T-cell (primary cell): ENCODE data around the gene PCGF5. TPM values are rescaled to one million over a fixed set of nuclear protein-coding genes. Genes with fewer than 3 reads are reported as not detected.

Experiments
- ATAC-seq, 4 experiments: fragments of 200-7000 bp in 3 of 4; fragments of 150-1000 bp in 1 of 4; cut with Tn5 transposase; replicated peaks in 1 of 4; 1 replicate in 3 of 4; 2 replicates in 1 of 4; pipeline ENCODE4 v1.10.0; 2021; ENCODE audit warnings: moderate library complexity in 3 of 4, mild to moderate bottlenecking in 2 of 4, moderate number of reproducible peaks in 1 of 4
- CTCF ChIA-PET, 2 donors: fragments of 300-600 bp; sonication (Branson Sonifier 250); formaldehyde crosslinking; loops; one replicate each; lab custom pipeline; 2022; ENCODE audit warnings: antibody characterized with exemption in 2 of 2; lab: Charles Lee
- POLR2A ChIA-PET, 2 donors: fragments of 300-600 bp; sonication (Branson Sonifier 250); formaldehyde crosslinking; loops; one replicate each; lab custom pipeline; 2022; ENCODE audit warnings: antibody characterized with exemption in 2 of 2; lab: Charles Lee
- DNase-seq, 35 experiments: peaks; one replicate each; pipeline versions ENCODE4 v3.0.0 to v3.0.0-alpha.2; 2013 to 2023
- H3K27ac ChIP-seq: one replicate; pipeline ENCODE4 v1.5.1; 2013; ENCODE audit warnings: low read length
- H3K27me3 ChIP-seq, 2 experiments: replicated peaks in 1 of 2; 1 replicate in 1 of 2; 2 replicates in 1 of 2; pipeline versions ENCODE4 v1.6.1 to v1.7.0; 2013; ENCODE audit warnings: low read length in 1 of 2, mixed read lengths in 1 of 2; ENCODE audit not compliant: control insufficient read depth in 2 of 2, insufficient read depth in 2 of 2; ENCODE audit errors: extremely low read depth in 1 of 2
- H3K36me3 ChIP-seq, 2 donors: 1 replicate in 1 of 2; 2 replicates in 1 of 2; pipeline versions ENCODE4 v1.6.1 to v1.7.0; 2013; ENCODE audit warnings: low read length in 1 of 2; ENCODE audit not compliant: control insufficient read depth in 2 of 2, insufficient read depth in 1 of 2; ENCODE audit errors: extremely low read depth in 1 of 2
- H3K4me1 ChIP-seq, 2 experiments: 1 replicate in 1 of 2; 2 replicates in 1 of 2; pipeline versions ENCODE4 v1.6.1 to v1.7.0; 2013; ENCODE audit warnings: low read length in 2 of 2, mixed read lengths in 1 of 2; ENCODE audit not compliant: insufficient read depth in 2 of 2, control insufficient read depth in 1 of 2; ENCODE audit errors: extremely low read depth in 1 of 2
- H3K4me3 ChIP-seq, 2 donors: 1 replicate in 1 of 2; 2 replicates in 1 of 2; pipeline versions ENCODE4 v1.5.1 to v1.7.0; 2013; ENCODE audit warnings: mild to moderate bottlenecking in 2 of 2, low read length in 1 of 2, moderate library complexity in 1 of 2; ENCODE audit not compliant: control insufficient read depth in 1 of 2; ENCODE audit errors: extremely low read depth in 1 of 2
- H3K9me3 ChIP-seq: 2 replicates; pipeline ENCODE4 v1.7.0; 2013
- H3K27ac Mint-ChIP-seq, 2 donors: one replicate each; pipeline ENCODE4 v1.8.0; 2020 to 2021; ENCODE audit warnings: mild to moderate bottlenecking in 2 of 2, mixed read lengths in 2 of 2
- H3K27me3 Mint-ChIP-seq, 2 donors: one replicate each; pipeline ENCODE4 v1.8.0; 2021 to 2022; ENCODE audit warnings: mixed read lengths in 2 of 2
- H3K36me3 Mint-ChIP-seq: one replicate; pipeline ENCODE4 v1.8.0; 2021; ENCODE audit warnings: mixed read lengths
- H3K4me1 Mint-ChIP-seq, 3 donors: one replicate each; pipeline ENCODE4 v1.8.0; 2020 to 2022; ENCODE audit warnings: mixed read lengths in 3 of 3, mild to moderate bottlenecking in 1 of 3
- H3K4me3 Mint-ChIP-seq, 3 donors: one replicate each; pipeline ENCODE4 v1.8.0; 2020 to 2022; ENCODE audit warnings: mild to moderate bottlenecking in 3 of 3, mixed read lengths in 3 of 3, moderate library complexity in 3 of 3
- H3K9me3 Mint-ChIP-seq, 3 donors: one replicate each; pipeline ENCODE4 v1.8.0; 2020 to 2022; ENCODE audit warnings: mixed read lengths in 3 of 3
- WGBS: methylation state at CpG from one replicate; pipeline ENCODE4 v1.1.5; 2013; ENCODE audit warnings: missing lambda C conversion rate; ENCODE audit not compliant: insufficient coverage; 5-methylcytosine and 5-hydroxymethylcytosine counted together
- total RNA-seq, 35 experiments: library from RNA in 6 of 35; stranded (reverse) in 6 of 35; fragments of 120-200 nt in 1 of 35; gene quantifications; one replicate each; pipeline versions ENCODE4 v1.2.1 to v1.2.4 and lab custom pipeline; 2013 to 2026

PCGF5 gene
- total RNA-seq, 5 donors from 2014 or later (not counting 1 experiment from before 2014, with no cell fraction given), result 48.9 to 73.1 (median 59.4) TPM

GRCh38 chr10:91271886-91272285, 51.4 kb downstream of the PCGF5 start:
- H3K36me3 ChIP-seq, result peaks cover 1 to 38% of the 10 kb centered on the region in 2 donors
- no peaks in the 10 kb centered on the region for H3K4me1 ChIP-seq
- Mint-ChIP-seq H3K27me3 (no peaks in the 10 kb centered on the region), H3K27ac (no peak overlapping the region), H3K4me1 (no peaks in the 10 kb centered on the region), H3K9me3 (no peaks in the 10 kb centered on the region), H3K36me3 (peaks cover 33% of the 10 kb centered on the region), H3K4me3 (no peak overlapping the region)
- ATAC-seq, result no peak
- no peak overlapping the region for H3K4me3 ChIP-seq
- ChIA-PET CTCF (interaction anchor here in 1 of 2 donors (1.0 kb wide), 1 partner anchor 27 kb away, joined by 3 read pairs; no protein-coding TSS in a partner anchor), POLR2A (interaction anchor here in 1 of 2 donors (0.5 kb wide), 1 partner anchor 170 kb away, joined by 4 read pairs; no protein-coding TSS in a partner anchor)
- DNase-seq, result no peak
- no peaks in the 10 kb centered on the region for H3K9me3 ChIP-seq
- no peaks in the 10 kb centered on the region for H3K27me3 ChIP-seq
- no CpG with 5 or more reads among the region's 1 CpG for WGBS
- no peak overlapping the region for H3K27ac ChIP-seq

GRCh38 chr10:91284486-91285090, 64.1 kb downstream of the PCGF5 start:
- WGBS, result 100% methylated on average over 2 of the region's 6 CpGs
- no peak for DNase-seq
- Mint-ChIP-seq H3K27me3 (no peaks in the 10 kb centered on the region), H3K4me3 (no peak overlapping the region), H3K27ac (no peak overlapping the region), H3K4me1 (no peaks in the 10 kb centered on the region), H3K36me3 (peaks cover 3% of the 10 kb centered on the region), H3K9me3 (no peaks in the 10 kb centered on the region)
- Histone ChIP-seq H3K27me3 (no peaks in the 10 kb centered on the region), H3K4me3 (no peak overlapping the region), H3K36me3 (peaks cover 0 to 3% of the 10 kb centered on the region in 2 donors), H3K4me1 (no peaks in the 10 kb centered on the region), H3K9me3 (no peaks in the 10 kb centered on the region), H3K27ac (no peak overlapping the region)
- CTCF ChIA-PET, result interaction anchor here (0.5 to 0.6 kb wide), 2 partner anchors 13 to 136 kb away, joined by 3 read pairs; no protein-coding TSS in a partner anchor
- no peak for ATAC-seq
- POLR2A ChIA-PET, result no interaction called here

- ATAC-seq (no peak), DNase-seq (no peak)
- Mint-ChIP-seq H3K4me1 (no peaks in the 10 kb centered on the region), H3K27me3 (no peaks in the 10 kb centered on the region), H3K4me3 (no peak overlapping the region), H3K27ac (no peak overlapping the region), H3K36me3 (peaks cover 3% of the 10 kb centered on the region), H3K9me3 (no peaks in the 10 kb centered on the region)
- no peaks in the 10 kb centered on the region for H3K4me1 ChIP-seq
- ChIA-PET POLR2A (no interaction called here), CTCF (interaction anchor here (0.7 to 2.3 kb wide), 2 partner anchors 12 kb away, joined by 3 to 12 read pairs; no protein-coding TSS in a partner anchor)
- WGBS, result 97% methylated on average over 2 of the region's 2 CpGs
- H3K36me3 ChIP-seq, result peaks cover 0 to 3% of the 10 kb centered on the region in 2 donors
- H3K27ac ChIP-seq, result no peak overlapping the region
- no peaks in the 10 kb centered on the region for H3K9me3 ChIP-seq
- no peak overlapping the region for H3K4me3 ChIP-seq
- no peaks in the 10 kb centered on the region for H3K27me3 ChIP-seq
These were observed 66.1 kb downstream of the PCGF5 start for GRCh38 chr10:91286572-91286971.

- Mint-ChIP-seq H3K4me3 (no peak overlapping the region), H3K27ac (no peak overlapping the region), H3K36me3 (peaks cover 2% of the 10 kb centered on the region), H3K9me3 (no peaks in the 10 kb centered on the region), H3K4me1 (no peaks in the 10 kb centered on the region), H3K27me3 (no peaks in the 10 kb centered on the region)
- H3K36me3 ChIP-seq, result peaks cover 0 to 3% of the 10 kb centered on the region in 2 donors
- no peaks in the 10 kb centered on the region for H3K27me3 ChIP-seq
- H3K27ac ChIP-seq, result no peak overlapping the region
- DNase-seq (no peak), ATAC-seq (no peak)
- H3K4me1 ChIP-seq, result no peaks in the 10 kb centered on the region
- H3K4me3 ChIP-seq, result no peak overlapping the region
- CTCF ChIA-PET, result interaction anchor here in 1 of 2 donors (2.3 kb wide), 1 partner anchor 11 kb away, joined by 12 read pairs; no protein-coding TSS in a partner anchor
- H3K9me3 ChIP-seq, result no peaks in the 10 kb centered on the region
- POLR2A ChIA-PET, result no interaction called here
- no CpG with 5 or more reads among the region's 4 CpGs for WGBS
These were observed 66.8 kb downstream of the PCGF5 start for GRCh38 chr10:91287276-91287675.

- WGBS, result no CpG with 5 or more reads among the region's 4 CpGs
These were observed 67.4 kb downstream of the PCGF5 start for GRCh38 chr10:91287912-91288311.

GRCh38 chr10:91289305-91289704, 68.8 kb downstream of the PCGF5 start:
- DNase-seq, result no peak
- CTCF ChIA-PET, result interaction anchor here (0.7 to 0.8 kb wide), 2 partner anchors 8 kb away, joined by 3 to 7 read pairs; no protein-coding TSS in a partner anchor
- H3K4me1 Mint-ChIP-seq, result no peaks in the 10 kb centered on the region

More at GRCh38 chr10:91287912-91288311, 67.4 kb downstream of the PCGF5 start:
- H3K9me3 ChIP-seq, result no peaks in the 10 kb centered on the region
- POLR2A ChIA-PET, result no interaction called here
- peaks cover 0 to 3% of the 10 kb centered on the region in 2 donors for H3K36me3 ChIP-seq
- Mint-ChIP-seq H3K4me1 (no peaks in the 10 kb centered on the region), H3K27me3 (no peaks in the 10 kb centered on the region), H3K36me3 (no peaks in the 10 kb centered on the region), H3K9me3 (no peaks in the 10 kb centered on the region), H3K27ac (no peak overlapping the region), H3K4me3 (no peak overlapping the region)
- no peak overlapping the region for H3K4me3 ChIP-seq
- H3K27me3 ChIP-seq, result no peaks in the 10 kb centered on the region
- no peak for DNase-seq
- ATAC-seq, result no peak
- H3K4me1 ChIP-seq, result no peaks in the 10 kb centered on the region
- H3K27ac ChIP-seq, result no peak overlapping the region
- CTCF ChIA-PET, result interaction anchor here in 1 of 2 donors (2.3 kb wide), 1 partner anchor 10 kb away, joined by 12 read pairs; no protein-coding TSS in a partner anchor

More at GRCh38 chr10:91289305-91289704, 68.8 kb downstream of the PCGF5 start:
- Mint-ChIP-seq H3K36me3 (no peaks in the 10 kb centered on the region), H3K27me3 (no peaks in the 10 kb centered on the region), H3K4me3 (no peak overlapping the region), H3K27ac (no peak overlapping the region), H3K9me3 (no peaks in the 10 kb centered on the region)
- no peaks in the 10 kb centered on the region for H3K9me3 ChIP-seq
- 80% methylated on average over 1 of the region's 1 CpG for WGBS
- H3K4me1 ChIP-seq, result no peaks in the 10 kb centered on the region
- H3K36me3 ChIP-seq, result no peaks in the 10 kb centered on the region
- no peak overlapping the region for H3K4me3 ChIP-seq
- ATAC-seq, result no peak
- POLR2A ChIA-PET, result interaction anchor here in 1 of 2 donors (0.5 kb wide), 1 partner anchor 355 kb away, joined by 4 read pairs; no protein-coding TSS in a partner anchor
- no peaks in the 10 kb centered on the region for H3K27me3 ChIP-seq
- no peak overlapping the region for H3K27ac ChIP-seq
